SU-DHL-6 (cell line): Measurements from ENCODE around the gene FBXO2.

ENCODE experiments used
- H2AFZ ChIP-seq: fragments of 200-600 bp; sonication (generic); 2 replicates; pipeline ENCODE4 v1.6.1; 2014; ENCODE audit warnings: low read depth, mild to moderate bottlenecking, moderate library complexity, mixed read lengths, antibody characterized with exemption, low read length; ENCODE audit not compliant: severe bottlenecking
- H3F3A ChIP-seq: fragments of 200-600 bp; shearing (Covaris generic); 2 replicates; pipeline ENCODE4 v1.6.0; 2016; ENCODE audit warnings: antibody characterized with exemption, mild to moderate bottlenecking; ENCODE audit not compliant: insufficient read depth
- H3K27ac ChIP-seq: fragments of 200-600 bp; sonication (generic); 2 replicates; pipeline ENCODE4 v1.5.1; 2016; ENCODE audit warnings: low read depth, mild to moderate bottlenecking, low read length, moderate library complexity, mixed read lengths
- H3K27me3 ChIP-seq: fragments of 200-600 bp; sonication (generic), shearing (Covaris generic); 2 replicates; pipeline ENCODE4 v1.6.0; 2014; ENCODE audit warnings: mild to moderate bottlenecking, low read length
- H3K36me3 ChIP-seq: fragments of 200-600 bp; sonication (generic); 2 replicates; pipeline ENCODE4 v1.6.1; 2014; ENCODE audit warnings: mild to moderate bottlenecking, low read length, mixed read lengths
- H3K4me2 ChIP-seq: fragments of 300-600, 200-600 bp; shearing (Covaris generic), sonication (generic); 2 replicates; pipeline ENCODE4 v1.6.0; 2014; ENCODE audit warnings: low read length, low read depth, mild to moderate bottlenecking; ENCODE audit not compliant: poor library complexity, severe bottlenecking
- H3K4me3 ChIP-seq: fragments of 200-600 bp; sonication (generic); 2 replicates; pipeline ENCODE4 v1.5.1; 2014; ENCODE audit warnings: antibody characterized with exemption, low read length, mild to moderate bottlenecking, mixed read lengths; ENCODE audit not compliant: insufficient read depth, poor library complexity, severe bottlenecking
- H3K79me2 ChIP-seq: fragments of 200-600 bp; sonication (generic); 2 replicates; pipeline ENCODE4 v1.6.1; 2014; ENCODE audit warnings: mild to moderate bottlenecking, low read length, moderate library complexity; ENCODE audit not compliant: insufficient read depth
- H3K9ac ChIP-seq: fragments of 200-600 bp; sonication (generic); 2 replicates; pipeline ENCODE4 v1.7.0; 2014; ENCODE audit warnings: mild to moderate bottlenecking, low read length
- H3K9me2 ChIP-seq: fragments of 200-600 bp; sonication (generic); replicated peaks from 2 replicates; pipeline ENCODE4 v1.6.1; 2014; ENCODE audit warnings: low read length; ENCODE audit not compliant: insufficient read depth
- H3K9me3 ChIP-seq: fragments of 200-600 bp; sonication (generic); 2 replicates; pipeline ENCODE4 v1.6.1; 2014; ENCODE audit warnings: low read length, mixed read lengths; ENCODE audit not compliant: insufficient read depth
- H4K20me1 ChIP-seq: fragments of 200-600 bp; sonication (generic); 2 replicates; pipeline ENCODE4 v1.6.1; 2014; ENCODE audit warnings: low read depth, mild to moderate bottlenecking, antibody characterized with exemption, low read length, moderate library complexity, mixed read lengths
- CTCF ChIP-seq: fragments of 200-600 bp; sonication (generic); IDR thresholded peaks from one replicate; pipeline ENCODE4 v1.5.1; 2017; ENCODE audit warnings: antibody characterized with exemption, mild to moderate bottlenecking, low read length, moderate library complexity; ENCODE audit not compliant: insufficient read depth, poor library complexity, severe bottlenecking
- EZH2phosphoT487 ChIP-seq: fragments of 200-600 bp; sonication (generic), shearing (Covaris generic); conservative IDR thresholded peaks from 2 replicates; pipeline ENCODE4 v1.6.1; 2018; ENCODE audit warnings: mild to moderate bottlenecking, antibody characterized with exemption, low read length, moderate library complexity, mixed read lengths

The FBXO2 gene

GRCh38 chr1:11671544-11672286 lies 17.5 kb upstream of the FBXO2 start:
- no peaks in the 10 kb centered on the region for H3K27me3 ChIP-seq
- H3K9me2 ChIP-seq = no peaks in the 10 kb centered on the region
- no peak for TF ChIP-seq CTCF
- no peak for TF ChIP-seq EZH2phosphoT487
- no peaks in the 10 kb centered on the region for H3K79me2 ChIP-seq
- no peak overlapping the region for H3K4me2 ChIP-seq
- H3F3A ChIP-seq = no peaks in the 10 kb centered on the region
- H3K9me3 ChIP-seq = no peaks in the 10 kb centered on the region
- no peaks in the 10 kb centered on the region for H3K36me3 ChIP-seq
- no peaks in the 10 kb centered on the region for H4K20me1 ChIP-seq
- H3K9ac ChIP-seq = no peak overlapping the region
- no peak overlapping the region for H2AFZ ChIP-seq
- H3K27ac ChIP-seq = no peak overlapping the region
- H3K4me3 ChIP-seq = no peak overlapping the region

GRCh38 chr1:11671205-11671543 lies 16.9 kb upstream of the FBXO2 start:
- no peaks in the 10 kb centered on the region for H3F3A ChIP-seq
- H3K79me2 ChIP-seq = no peaks in the 10 kb centered on the region
- no peaks in the 10 kb centered on the region for H3K9me3 ChIP-seq
- TF ChIP-seq CTCF (no peak), EZH2phosphoT487 (no peak)
- H3K27ac ChIP-seq = no peak overlapping the region
- no peak overlapping the region for H3K9ac ChIP-seq
- H2AFZ ChIP-seq = no peak overlapping the region
- no peaks in the 10 kb centered on the region for H4K20me1 ChIP-seq
- no peaks in the 10 kb centered on the region for H3K36me3 ChIP-seq
- no peaks in the 10 kb centered on the region for H3K9me2 ChIP-seq
- no peak overlapping the region for H3K4me2 ChIP-seq
- no peak overlapping the region for H3K4me3 ChIP-seq
- H3K27me3 ChIP-seq = no peaks in the 10 kb centered on the region

- TF ChIP-seq CTCF = no peak
- no peak for TF ChIP-seq EZH2phosphoT487
- no peaks in the 10 kb centered on the region for H4K20me1 ChIP-seq
- no peak overlapping the region for H3K27ac ChIP-seq
- H3K4me2 ChIP-seq = no peak overlapping the region
- H3F3A ChIP-seq = no peaks in the 10 kb centered on the region
- no peaks in the 10 kb centered on the region for H3K36me3 ChIP-seq
- H2AFZ ChIP-seq = no peak overlapping the region
- no peaks in the 10 kb centered on the region for H3K27me3 ChIP-seq
- H3K9me2 ChIP-seq = no peaks in the 10 kb centered on the region
- no peaks in the 10 kb centered on the region for H3K79me2 ChIP-seq
- H3K4me3 ChIP-seq = no peak overlapping the region
- no peaks in the 10 kb centered on the region for H3K9me3 ChIP-seq
- no peak overlapping the region for H3K9ac ChIP-seq
Observed at GRCh38 chr1:11670747-11671146, 16.5 kb upstream of the FBXO2 start.
